SW480 (cell line): ENCODE data around the gene RTN4RL1.

Experiments
- DNase-seq: peaks from one replicate; pipeline ENCODE4 v3.0.0-alpha.2; 2016; ENCODE audit warnings: low spot score

RTN4RL1 gene

DNA sequence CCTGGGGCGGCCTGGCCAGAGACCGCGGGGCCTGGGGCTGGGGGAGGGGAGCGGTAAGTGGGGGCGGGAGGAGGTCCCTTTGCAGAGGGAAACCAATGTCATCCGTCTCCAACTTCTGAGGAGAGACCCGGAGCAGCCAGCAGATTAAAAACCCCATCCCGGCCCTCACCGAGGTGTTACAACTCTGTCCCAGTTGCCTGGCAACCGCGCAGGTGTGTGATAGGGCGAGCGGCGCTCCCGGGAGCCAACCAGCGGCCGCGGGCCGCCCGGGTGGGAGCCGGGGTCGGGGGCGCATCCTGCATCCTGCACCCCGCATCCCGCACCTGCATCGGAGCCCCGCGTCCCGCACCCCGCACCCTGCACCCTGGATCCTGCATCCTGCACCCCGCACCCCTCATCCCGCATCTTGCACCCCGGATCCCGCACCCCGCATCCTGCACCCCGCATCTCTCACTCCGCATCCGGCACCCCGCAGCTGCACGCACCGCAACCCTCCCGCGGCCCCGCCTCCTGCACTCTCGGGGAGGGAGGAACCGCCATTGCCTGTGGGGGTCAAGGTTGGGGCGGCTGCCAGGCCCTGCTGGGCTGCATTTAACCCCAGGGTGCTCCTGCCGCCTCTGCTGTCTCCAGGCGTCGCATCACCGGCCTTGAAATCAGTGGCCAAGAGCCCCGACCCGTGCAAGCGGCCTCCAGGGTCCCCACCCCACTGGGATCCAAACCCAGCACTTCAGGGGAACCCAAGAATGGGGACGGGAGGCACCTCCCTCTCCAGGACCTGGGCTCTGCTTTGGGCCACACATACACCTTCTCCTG is 47.3 kb downstream of the RTN4RL1 start:
- no peak for DNase-seq

DNA sequence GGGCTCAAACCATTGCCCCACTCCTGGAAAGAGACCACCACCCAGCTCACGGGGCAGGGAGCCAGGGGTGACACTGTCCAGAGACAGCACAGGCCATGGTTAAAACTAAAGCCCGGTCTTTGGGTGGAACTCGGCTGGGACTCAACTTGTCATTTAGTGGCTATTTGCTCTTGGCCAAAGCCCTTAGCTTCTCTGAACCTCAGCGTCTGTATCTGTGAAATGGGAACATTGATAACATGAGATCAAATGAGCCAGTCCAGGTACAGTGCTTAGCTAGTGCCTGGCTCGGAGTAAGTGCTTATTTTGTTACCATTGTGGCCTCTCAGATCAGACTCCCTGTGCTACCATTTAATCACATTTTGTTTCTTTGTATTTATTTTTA is 48.5 kb downstream of the RTN4RL1 start:
- DNase-seq = no peak

GRCh38 chr17:1976000-1976682 is 49.0 kb downstream of the RTN4RL1 start:
- DNase-seq = no peak

GRCh38 chr17:1975573-1975972 is 49.6 kb downstream of the RTN4RL1 start:
- no peak for DNase-seq

DNA sequence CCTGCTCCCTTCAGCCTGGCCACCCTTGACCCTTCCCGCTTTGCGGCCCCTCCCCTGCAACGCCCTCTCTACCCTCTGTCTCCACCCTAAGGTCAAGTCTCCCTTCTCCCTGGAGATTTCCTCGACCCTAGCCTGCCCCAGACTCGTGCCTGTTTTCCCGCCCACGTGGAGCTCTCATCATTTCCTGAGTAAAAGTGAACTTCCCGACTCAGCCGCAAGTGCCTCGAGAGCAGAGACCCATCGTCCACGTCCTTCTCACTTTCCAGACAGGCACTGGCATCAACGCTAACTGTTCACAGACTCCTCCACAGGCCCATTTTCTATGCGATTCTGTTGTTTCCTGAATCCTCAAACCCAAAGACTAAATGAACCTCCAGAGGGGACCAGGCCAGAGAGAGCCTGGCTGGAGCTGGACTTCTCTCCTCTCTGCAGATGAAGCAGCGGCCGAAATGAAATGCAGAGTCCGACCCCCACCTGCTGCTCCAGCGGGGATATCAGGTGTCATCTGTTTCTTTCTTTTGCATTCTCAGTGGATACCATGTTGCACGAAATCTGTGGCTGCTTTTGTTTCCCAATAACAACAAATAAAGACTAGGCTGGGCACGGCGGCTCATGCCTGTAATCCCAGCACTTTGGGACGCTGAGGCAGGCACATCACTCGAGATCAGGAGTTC is 52.5 kb downstream of the RTN4RL1 start:
- DNase-seq = no peak

- no peak for DNase-seq
Measured at GRCh38 chr17:1970843-1971384, 54.2 kb downstream of the RTN4RL1 start.

DNA sequence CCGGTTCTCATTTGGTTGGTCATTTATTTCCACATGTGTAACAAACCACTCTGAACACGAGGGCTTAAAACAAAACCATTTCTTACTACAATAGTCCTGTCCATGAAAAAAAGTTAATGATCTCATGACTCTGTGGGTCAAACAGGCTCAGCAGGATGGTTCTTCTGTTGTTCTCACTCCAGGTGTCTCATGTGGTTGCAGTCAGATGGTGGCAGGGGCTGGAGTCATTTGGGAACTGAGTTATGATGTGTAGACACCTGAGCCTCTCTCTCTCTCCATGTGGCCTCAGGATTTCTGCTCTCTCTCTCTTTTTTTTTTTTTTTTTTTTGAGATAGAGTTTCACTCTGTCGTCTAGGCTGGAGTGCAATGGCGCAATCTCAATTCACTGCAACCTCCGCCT is 55.4 kb downstream of the RTN4RL1 start:
- no peak for DNase-seq

DNA sequence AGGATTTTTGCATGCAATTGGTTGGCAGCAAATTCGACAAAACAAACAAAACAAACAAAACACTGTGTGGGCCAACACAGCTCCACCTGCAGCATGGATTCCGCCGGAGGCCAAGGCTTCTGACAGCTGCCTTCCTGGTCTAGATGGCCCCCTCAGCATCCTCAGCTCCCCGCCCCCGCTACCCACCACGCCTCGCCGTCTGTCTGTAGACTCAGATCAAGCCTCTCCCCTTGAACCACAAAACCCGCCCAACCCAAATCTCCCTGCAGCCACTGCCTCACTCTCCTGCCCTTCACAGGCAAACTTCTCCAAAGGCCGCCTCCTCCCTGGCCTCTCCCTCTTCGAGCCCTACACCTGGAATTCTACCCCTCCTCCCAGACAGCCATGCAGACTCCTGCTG is 57.9 kb downstream of the RTN4RL1 start:
- DNase-seq = no peak

GRCh38 chr17:1966274-1967086 is 58.7 kb downstream of the RTN4RL1 start:
- no peak for DNase-seq

DNA sequence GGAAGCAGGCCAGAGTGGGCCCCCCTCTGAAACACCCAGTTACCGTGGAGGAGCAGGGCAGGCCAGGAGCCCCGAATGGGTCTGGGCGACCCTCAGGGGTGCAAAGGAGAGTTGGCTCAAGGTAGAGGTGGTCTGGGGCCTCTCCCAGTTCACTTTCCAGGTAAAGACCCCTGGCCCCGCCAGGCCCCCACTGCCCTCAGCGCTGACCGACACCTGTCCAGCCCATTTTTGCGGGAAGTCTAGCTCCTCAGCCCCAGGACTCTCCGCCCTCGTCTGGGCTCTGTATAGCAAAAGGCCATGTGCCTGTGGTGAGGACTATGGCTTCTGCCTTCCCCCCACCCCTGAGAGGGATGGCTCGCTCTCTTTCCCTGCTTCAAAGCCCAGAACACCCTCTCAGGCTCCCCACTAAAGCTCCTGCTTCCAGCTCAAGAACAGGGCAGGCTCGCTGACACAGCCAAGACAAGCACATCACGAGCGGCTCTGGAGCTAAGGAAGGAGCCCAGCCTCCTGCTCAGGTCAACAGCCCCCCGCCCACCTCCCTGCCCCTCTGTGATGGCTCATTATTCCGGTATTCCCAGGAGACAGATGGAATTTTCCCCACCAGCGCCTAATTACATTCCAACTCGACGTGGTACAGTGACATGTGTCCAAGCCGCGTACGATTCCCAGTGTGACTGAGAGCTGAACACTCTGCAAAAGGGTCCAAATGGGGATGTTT is 59.4 kb downstream of the RTN4RL1 start:
- no peak for DNase-seq

DNA sequence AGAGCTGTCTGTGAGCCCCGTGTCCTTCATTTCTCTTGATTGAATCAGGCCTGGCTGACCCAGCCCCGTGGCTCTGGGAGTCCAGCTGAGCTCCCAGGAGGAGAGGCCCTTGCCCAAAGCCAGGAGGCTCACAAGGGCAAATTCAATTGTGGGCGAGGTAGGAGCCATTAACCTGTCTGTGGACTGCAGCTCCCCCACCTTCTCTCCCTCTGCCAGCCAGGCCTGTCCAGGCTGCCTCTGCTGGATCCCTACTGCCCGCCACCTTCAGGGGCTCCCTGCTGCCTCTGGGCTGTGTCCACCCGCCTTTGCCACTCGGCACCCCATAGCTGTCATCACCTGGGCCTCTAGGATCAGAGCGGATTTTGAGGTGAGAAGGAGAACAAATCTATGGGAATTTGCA is 61.9 kb downstream of the RTN4RL1 start:
- no peak for DNase-seq

DNA sequence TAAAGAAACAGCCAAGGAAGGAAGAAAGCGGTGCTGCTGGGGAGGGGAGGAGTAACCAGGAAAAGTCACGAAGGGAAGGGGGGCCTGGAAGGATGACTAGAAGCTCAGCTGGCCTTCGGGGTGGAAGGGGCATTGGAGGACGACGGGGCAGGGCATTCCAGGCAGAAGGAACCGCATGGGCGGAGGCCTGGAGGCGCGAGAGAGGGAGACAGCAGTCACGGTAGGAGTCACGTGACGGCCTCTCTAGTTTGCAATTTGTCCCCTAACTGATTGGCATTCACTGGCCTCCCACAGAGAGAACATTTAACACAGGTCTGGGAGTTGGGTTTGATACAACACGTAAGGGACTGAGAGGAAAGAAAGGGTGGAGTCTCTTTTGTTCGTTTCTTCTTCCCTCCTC is 63.9 kb downstream of the RTN4RL1 start:
- no peak for DNase-seq

GRCh38 chr17:1960545-1960912 is 64.6 kb downstream of the RTN4RL1 start:
- no peak for DNase-seq

GRCh38 chr17:1959871-1960544 is 65.1 kb downstream of the RTN4RL1 start:
- no peak for DNase-seq

DNA sequence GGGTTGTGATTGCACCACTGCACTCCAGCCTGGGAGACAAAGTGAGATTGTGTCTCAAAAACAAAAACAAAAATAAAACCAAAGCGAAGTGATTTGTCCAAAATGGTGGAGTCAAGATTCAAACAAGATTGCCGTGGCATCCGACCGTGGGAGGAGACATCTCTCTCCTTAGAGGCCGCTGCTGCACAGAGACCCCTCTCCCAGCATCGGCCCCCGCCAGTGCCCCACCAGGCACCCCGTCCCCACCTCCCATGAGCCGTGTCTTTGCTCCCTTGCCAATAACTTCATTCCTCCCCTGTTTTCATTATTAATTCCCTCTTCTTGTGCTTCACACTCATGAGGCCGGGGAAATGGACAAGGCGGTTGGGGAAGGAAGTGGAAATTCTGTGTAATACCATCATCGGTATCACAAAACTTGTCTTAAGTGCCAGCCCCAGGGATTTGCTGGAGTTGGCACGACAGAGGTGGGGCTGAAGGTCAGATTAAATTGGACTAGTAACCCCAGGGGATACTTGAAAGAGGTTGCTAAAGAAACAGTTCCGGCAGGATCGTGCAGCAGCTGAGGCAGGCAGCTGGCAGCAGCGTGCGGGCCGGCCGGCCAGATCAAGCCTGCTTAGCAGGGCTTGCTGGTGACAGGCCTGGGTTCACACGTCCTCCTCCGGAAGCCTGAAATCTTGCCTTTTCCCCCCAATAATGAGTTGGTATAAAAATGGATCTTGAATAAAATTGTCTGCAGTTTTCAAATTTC is 66.8 kb downstream of the RTN4RL1 start:
- DNase-seq = no peak

DNA sequence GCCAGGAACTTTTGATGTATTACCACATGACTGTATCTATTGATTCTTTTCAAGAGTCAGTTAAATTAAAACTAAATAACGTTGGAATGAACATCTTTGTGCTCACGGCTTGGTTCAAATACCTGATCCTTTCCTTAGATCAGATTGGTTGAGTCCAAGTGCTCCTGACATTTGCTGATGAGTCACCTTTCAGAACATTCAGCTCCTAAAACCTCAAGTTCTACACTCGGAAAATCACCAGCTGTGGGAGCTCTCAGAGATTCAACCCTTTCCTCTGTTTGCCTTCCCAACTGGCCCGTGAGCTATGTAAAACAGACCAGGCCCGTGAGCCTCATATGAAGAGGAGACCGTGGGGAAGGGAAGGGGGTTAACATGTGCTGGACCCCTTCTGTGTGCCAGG is 68.1 kb downstream of the RTN4RL1 start:
- no peak for DNase-seq

GRCh38 chr17:1956134-1956533 is 69.0 kb downstream of the RTN4RL1 start:
- no peak for DNase-seq

- DNase-seq = no peak
Measured at GRCh38 chr17:1953831-1954230, 71.3 kb downstream of the RTN4RL1 start.

GRCh38 chr17:1951920-1952319 is 73.2 kb downstream of the RTN4RL1 start:
- DNase-seq = no peak

- no peak for DNase-seq
Measured at GRCh38 chr17:1949754-1950153, 75.4 kb downstream of the RTN4RL1 start.
